ENCODE measurements around the gene RYR2. TPM values are rescaled to one million over a fixed set of nuclear protein-coding genes. Genes with fewer than 3 reads are reported as not detected.

The RYR2 gene
- total and polyA plus RNA-seq, 2 donors = 0.21 to 0.38 TPM

- no peaks in the 10 kb centered on the region for H3K4me1 ChIP-seq (ENCODE audit: control insufficient read depth in 2 of 2, insufficient read depth in 2 of 2, low read length in 2 of 2)
- no peak overlapping the region for H3K4me3 ChIP-seq (ENCODE audit: low read length in 2 of 2)
- no peak for DNase-seq (ENCODE audit: low read depth in 6 of 9, low spot score in 9 of 9)
- 56% methylated on average over 1 of the region's 1 CpG for WGBS
- no peaks in the 10 kb centered on the region for H3K36me3 ChIP-seq (ENCODE audit: control insufficient read depth in 2 of 2, insufficient read depth in 2 of 2, low read length in 1 of 2)
- no peaks in the 10 kb centered on the region for H3K27me3 ChIP-seq (ENCODE audit: control insufficient read depth in 2 of 2, insufficient read depth in 1 of 2, low read length in 1 of 2)
- no peaks in the 10 kb centered on the region for H3K9me3 ChIP-seq (ENCODE audit: control insufficient read depth in 2 of 2, insufficient read depth in 1 of 2, low read length in 1 of 2)
- H3K27ac ChIP-seq (ENCODE audit: low read depth in 1 of 2, low read length in 1 of 2) = no peak overlapping the region
Observed at GRCh38 chr1:237670302-237670701, 628.3 kb downstream of the RYR2 start.

GRCh38 chr1:237671262-237671661 is 629.3 kb downstream of the RYR2 start:
- Histone ChIP-seq H3K4me3 (ENCODE audit: low read length in 2 of 2) (no peak overlapping the region), H3K9me3 (ENCODE audit: control insufficient read depth in 2 of 2, insufficient read depth in 1 of 2, low read length in 1 of 2) (no peaks in the 10 kb centered on the region), H3K27me3 (ENCODE audit: control insufficient read depth in 2 of 2, insufficient read depth in 1 of 2, low read length in 1 of 2) (no peaks in the 10 kb centered on the region), H3K4me1 (ENCODE audit: control insufficient read depth in 2 of 2, insufficient read depth in 2 of 2, low read length in 2 of 2) (no peaks in the 10 kb centered on the region), H3K27ac (ENCODE audit: low read depth in 1 of 2, low read length in 1 of 2) (no peak overlapping the region), H3K36me3 (ENCODE audit: control insufficient read depth in 2 of 2, insufficient read depth in 2 of 2, low read length in 1 of 2) (no peaks in the 10 kb centered on the region)
- no peak for DNase-seq (ENCODE audit: low read depth in 6 of 9, low spot score in 9 of 9)
- 90% methylated on average over 4 of the region's 4 CpGs for WGBS

- H3K27me3 ChIP-seq (ENCODE audit: control insufficient read depth in 2 of 2, insufficient read depth in 1 of 2, low read length in 1 of 2) = no peaks in the 10 kb centered on the region
- no peak overlapping the region for H3K27ac ChIP-seq (ENCODE audit: low read depth in 1 of 2, low read length in 1 of 2)
- no peaks in the 10 kb centered on the region for H3K36me3 ChIP-seq (ENCODE audit: control insufficient read depth in 2 of 2, insufficient read depth in 2 of 2, low read length in 1 of 2)
- H3K4me1 ChIP-seq (ENCODE audit: control insufficient read depth in 2 of 2, insufficient read depth in 2 of 2, low read length in 2 of 2) = no peaks in the 10 kb centered on the region
- no peaks in the 10 kb centered on the region for H3K9me3 ChIP-seq (ENCODE audit: control insufficient read depth in 2 of 2, insufficient read depth in 1 of 2, low read length in 1 of 2)
- no peak overlapping the region for H3K4me3 ChIP-seq (ENCODE audit: low read length in 2 of 2)
- WGBS = 94% methylated on average over 6 of the region's 6 CpGs
- no peak for DNase-seq (ENCODE audit: low read depth in 6 of 9, low spot score in 9 of 9)
Observed at GRCh38 chr1:237671935-237672334, 630.0 kb downstream of the RYR2 start.

GRCh38 chr1:237672748-237673147 is 630.8 kb downstream of the RYR2 start:
- H3K27ac ChIP-seq (ENCODE audit: low read depth in 1 of 2, low read length in 1 of 2) = no peak overlapping the region
- 40% methylated on average over 2 of the region's 2 CpGs for WGBS
- no peak for DNase-seq (ENCODE audit: low read depth in 6 of 9, low spot score in 9 of 9)
- H3K4me1 ChIP-seq (ENCODE audit: control insufficient read depth in 2 of 2, insufficient read depth in 2 of 2, low read length in 2 of 2) = no peaks in the 10 kb centered on the region
- H3K27me3 ChIP-seq (ENCODE audit: control insufficient read depth in 2 of 2, insufficient read depth in 1 of 2, low read length in 1 of 2) = no peaks in the 10 kb centered on the region
- no peaks in the 10 kb centered on the region for H3K36me3 ChIP-seq (ENCODE audit: control insufficient read depth in 2 of 2, insufficient read depth in 2 of 2, low read length in 1 of 2)
- no peak overlapping the region for H3K4me3 ChIP-seq (ENCODE audit: low read length in 2 of 2)
- no peaks in the 10 kb centered on the region for H3K9me3 ChIP-seq (ENCODE audit: control insufficient read depth in 2 of 2, insufficient read depth in 1 of 2, low read length in 1 of 2)

GRCh38 chr1:237673631-237674030 is 631.6 kb downstream of the RYR2 start:
- H3K9me3 ChIP-seq (ENCODE audit: control insufficient read depth in 2 of 2, insufficient read depth in 1 of 2, low read length in 1 of 2) = no peaks in the 10 kb centered on the region
- DNase-seq (ENCODE audit: low read depth in 6 of 9, low spot score in 9 of 9) = no peak
- no peaks in the 10 kb centered on the region for H3K4me1 ChIP-seq (ENCODE audit: control insufficient read depth in 2 of 2, insufficient read depth in 2 of 2, low read length in 2 of 2)
- no peaks in the 10 kb centered on the region for H3K27me3 ChIP-seq (ENCODE audit: control insufficient read depth in 2 of 2, insufficient read depth in 1 of 2, low read length in 1 of 2)
- H3K4me3 ChIP-seq (ENCODE audit: low read length in 2 of 2) = no peak overlapping the region
- no peaks in the 10 kb centered on the region for H3K36me3 ChIP-seq (ENCODE audit: control insufficient read depth in 2 of 2, insufficient read depth in 2 of 2, low read length in 1 of 2)
- 96% methylated on average over 3 of the region's 3 CpGs for whole genome bisulfite sequencing
- no peak overlapping the region for H3K27ac ChIP-seq (ENCODE audit: low read depth in 1 of 2, low read length in 1 of 2)

- H3K27me3 ChIP-seq (ENCODE audit: control insufficient read depth in 2 of 2, insufficient read depth in 1 of 2, low read length in 1 of 2) = no peaks in the 10 kb centered on the region
- H3K4me3 ChIP-seq (ENCODE audit: low read length in 2 of 2) = no peak overlapping the region
- 91% methylated on average over 3 of the region's 3 CpGs for WGBS
- no peaks in the 10 kb centered on the region for H3K36me3 ChIP-seq (ENCODE audit: control insufficient read depth in 2 of 2, insufficient read depth in 2 of 2, low read length in 1 of 2)
- H3K27ac ChIP-seq (ENCODE audit: low read depth in 1 of 2, low read length in 1 of 2) = no peak overlapping the region
- H3K4me1 ChIP-seq (ENCODE audit: control insufficient read depth in 2 of 2, insufficient read depth in 2 of 2, low read length in 2 of 2) = no peaks in the 10 kb centered on the region
- H3K9me3 ChIP-seq (ENCODE audit: control insufficient read depth in 2 of 2, insufficient read depth in 1 of 2, low read length in 1 of 2) = no peaks in the 10 kb centered on the region
- no peak for DNase-seq (ENCODE audit: low read depth in 6 of 9, low spot score in 9 of 9)
Observed at GRCh38 chr1:237677979-237678378, 636.0 kb downstream of the RYR2 start.

GRCh38 chr1:237679687-237680086 is 637.7 kb downstream of the RYR2 start:
- Histone ChIP-seq H3K36me3 (ENCODE audit: control insufficient read depth in 2 of 2, insufficient read depth in 2 of 2, low read length in 1 of 2) (no peaks in the 10 kb centered on the region), H3K4me1 (ENCODE audit: control insufficient read depth in 2 of 2, insufficient read depth in 2 of 2, low read length in 2 of 2) (no peaks in the 10 kb centered on the region), H3K27me3 (ENCODE audit: control insufficient read depth in 2 of 2, insufficient read depth in 1 of 2, low read length in 1 of 2) (no peaks in the 10 kb centered on the region), H3K4me3 (ENCODE audit: low read length in 2 of 2) (no peak overlapping the region), H3K27ac (ENCODE audit: low read depth in 1 of 2, low read length in 1 of 2) (no peak overlapping the region), H3K9me3 (ENCODE audit: control insufficient read depth in 2 of 2, insufficient read depth in 1 of 2, low read length in 1 of 2) (no peaks in the 10 kb centered on the region)
- DNase-seq (ENCODE audit: low read depth in 6 of 9, low spot score in 9 of 9) = no peak
- 88% methylated on average over 6 of the region's 6 CpGs for WGBS

- DNase-seq (ENCODE audit: low read depth in 6 of 9, low spot score in 9 of 9) = no peak
- no peaks in the 10 kb centered on the region for H3K4me1 ChIP-seq (ENCODE audit: control insufficient read depth in 2 of 2, insufficient read depth in 2 of 2, low read length in 2 of 2)
Observed at GRCh38 chr1:237681210-237681609, 639.2 kb downstream of the RYR2 start.

GRCh38 chr1:237684236-237684635 is 642.3 kb downstream of the RYR2 start:
- DNase-seq (ENCODE audit: low read depth in 6 of 9, low spot score in 9 of 9) = no peak
- Histone ChIP-seq H3K4me3 (ENCODE audit: low read length in 2 of 2) (no peak overlapping the region), H3K27me3 (ENCODE audit: control insufficient read depth in 2 of 2, insufficient read depth in 1 of 2, low read length in 1 of 2) (no peaks in the 10 kb centered on the region), H3K9me3 (ENCODE audit: control insufficient read depth in 2 of 2, insufficient read depth in 1 of 2, low read length in 1 of 2) (no peaks in the 10 kb centered on the region), H3K27ac (ENCODE audit: low read depth in 1 of 2, low read length in 1 of 2) (no peak overlapping the region), H3K4me1 (ENCODE audit: control insufficient read depth in 2 of 2, insufficient read depth in 2 of 2, low read length in 2 of 2) (no peaks in the 10 kb centered on the region), H3K36me3 (ENCODE audit: control insufficient read depth in 2 of 2, insufficient read depth in 2 of 2, low read length in 1 of 2) (no peaks in the 10 kb centered on the region)
- 92% methylated on average over 6 of the region's 6 CpGs for WGBS

More at GRCh38 chr1:237681210-237681609, 639.2 kb downstream of the RYR2 start:
- 93% methylated on average over 6 of the region's 6 CpGs for WGBS
- no peaks in the 10 kb centered on the region for H3K9me3 ChIP-seq (ENCODE audit: control insufficient read depth in 2 of 2, insufficient read depth in 1 of 2, low read length in 1 of 2)
- H3K27me3 ChIP-seq (ENCODE audit: control insufficient read depth in 2 of 2, insufficient read depth in 1 of 2, low read length in 1 of 2) = no peaks in the 10 kb centered on the region
- no peaks in the 10 kb centered on the region for H3K36me3 ChIP-seq (ENCODE audit: control insufficient read depth in 2 of 2, insufficient read depth in 2 of 2, low read length in 1 of 2)
- H3K27ac ChIP-seq (ENCODE audit: low read depth in 1 of 2, low read length in 1 of 2) = no peak overlapping the region
- no peak overlapping the region for H3K4me3 ChIP-seq (ENCODE audit: low read length in 2 of 2)

GRCh38 chr1:237685551-237685950 is 643.6 kb downstream of the RYR2 start:
- Histone ChIP-seq H3K4me3 (ENCODE audit: low read length in 2 of 2) (no peak overlapping the region), H3K27me3 (ENCODE audit: control insufficient read depth in 2 of 2, insufficient read depth in 1 of 2, low read length in 1 of 2) (no peaks in the 10 kb centered on the region), H3K36me3 (ENCODE audit: control insufficient read depth in 2 of 2, insufficient read depth in 2 of 2, low read length in 1 of 2) (no peaks in the 10 kb centered on the region), H3K4me1 (ENCODE audit: control insufficient read depth in 2 of 2, insufficient read depth in 2 of 2, low read length in 2 of 2) (no peaks in the 10 kb centered on the region), H3K9me3 (ENCODE audit: control insufficient read depth in 2 of 2, insufficient read depth in 1 of 2, low read length in 1 of 2) (no peaks in the 10 kb centered on the region), H3K27ac (ENCODE audit: low read depth in 1 of 2, low read length in 1 of 2) (no peak overlapping the region)
- 81% methylated on average over 1 of the region's 1 CpG for WGBS
- DNase-seq (ENCODE audit: low read depth in 6 of 9, low spot score in 9 of 9) = no peak
